GM18909 (cell line): ENCODE measurements around the gene GTF2A2.
A peak's percentile ranks its signal among the peaks of the same experiment; 100 is the strongest.
"Not testable (repeated sequence)": the region's sequence is repeated elsewhere in the genome, so short reads cannot be mapped to it uniquely, and the experiment has no call there.

Source experiments
- ATAC-seq: cut with Tn5 transposase; IDR thresholded peaks from one replicate; pipeline ENCODE4 v1.9.1; 2021; ENCODE audit warnings: mild to moderate bottlenecking; ENCODE audit not compliant: unreplicated experiment, poor library complexity

GTF2A2 gene, protein sequence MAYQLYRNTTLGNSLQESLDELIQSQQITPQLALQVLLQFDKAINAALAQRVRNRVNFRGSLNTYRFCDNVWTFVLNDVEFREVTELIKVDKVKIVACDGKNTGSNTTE

GRCh38 chr15:59656897-59657634 lies at the start of gene GTF2A2:
Gene GTF2A2 (minus strand): TSS chr15:59657515. CDS start chr15:59652277, 5,238 bp downstream.
- ATAC-seq: peak; percentile 99

- no peak for ATAC-seq
These were observed 46.9 kb upstream of the GTF2A2 start for GRCh38 chr15:59703979-59704796.

DNA sequence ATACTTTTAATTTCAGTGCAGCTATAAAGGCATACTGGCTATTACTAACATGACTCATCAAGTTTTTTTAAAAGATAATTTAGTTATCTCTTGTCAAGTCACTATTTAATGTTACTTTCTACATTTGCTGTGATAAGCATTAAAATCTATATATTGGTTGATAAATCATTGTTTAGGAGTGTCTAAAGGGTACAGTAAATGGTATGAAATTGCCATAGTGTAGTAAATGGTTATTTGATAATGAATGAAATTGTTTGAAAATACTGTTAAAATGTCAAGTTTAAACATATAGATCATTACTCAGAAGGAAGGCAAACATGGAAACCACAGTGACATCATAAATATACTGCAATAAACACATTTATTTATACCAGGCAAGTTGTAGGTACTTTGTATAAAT lies 45.0 kb upstream of the GTF2A2 start:
- no peak for ATAC-seq

DNA sequence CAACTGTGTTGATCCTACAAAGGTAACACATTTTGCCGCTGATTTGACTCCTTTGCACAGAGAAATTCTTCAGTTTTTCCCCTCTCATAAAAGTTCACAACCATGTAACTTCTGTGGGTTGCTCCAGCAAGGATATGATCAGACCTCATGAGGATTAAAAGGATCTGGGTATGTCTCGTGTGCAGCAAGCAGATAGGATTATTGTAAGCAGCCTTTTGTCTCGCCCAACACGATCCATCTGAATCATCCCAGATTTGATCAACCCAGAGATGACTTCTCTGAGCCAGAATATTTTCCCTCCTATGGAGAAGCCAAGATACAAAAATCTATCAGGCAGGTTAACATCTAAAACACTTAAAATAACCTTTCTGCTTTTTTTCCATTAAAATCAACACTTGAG lies 44.6 kb upstream of the GTF2A2 start:
- no peak for ATAC-seq

GRCh38 chr15:59699810-59700431 lies 42.6 kb upstream of the GTF2A2 start:
- no peak for ATAC-seq

DNA sequence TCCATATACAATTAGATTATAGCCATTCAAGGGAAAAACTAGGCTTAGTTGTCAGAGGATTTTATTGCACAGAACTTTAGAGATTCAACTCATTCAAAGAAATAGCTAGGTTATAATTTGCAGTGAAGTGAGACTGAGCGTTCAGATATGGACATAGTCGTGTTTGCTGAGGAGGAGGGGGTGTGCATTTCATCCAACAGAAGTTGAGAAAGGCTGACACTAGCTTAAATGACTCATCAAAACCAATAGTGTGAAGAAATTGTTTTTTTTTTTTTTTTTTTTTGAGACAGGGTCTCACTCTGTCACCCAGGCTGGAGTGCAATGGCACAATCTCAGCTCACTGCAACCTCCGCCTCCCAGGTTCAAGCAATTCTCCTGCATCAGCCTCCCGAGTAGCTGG lies 40.8 kb upstream of the GTF2A2 start:
- ATAC-seq: not testable (repeated sequence)

DNA sequence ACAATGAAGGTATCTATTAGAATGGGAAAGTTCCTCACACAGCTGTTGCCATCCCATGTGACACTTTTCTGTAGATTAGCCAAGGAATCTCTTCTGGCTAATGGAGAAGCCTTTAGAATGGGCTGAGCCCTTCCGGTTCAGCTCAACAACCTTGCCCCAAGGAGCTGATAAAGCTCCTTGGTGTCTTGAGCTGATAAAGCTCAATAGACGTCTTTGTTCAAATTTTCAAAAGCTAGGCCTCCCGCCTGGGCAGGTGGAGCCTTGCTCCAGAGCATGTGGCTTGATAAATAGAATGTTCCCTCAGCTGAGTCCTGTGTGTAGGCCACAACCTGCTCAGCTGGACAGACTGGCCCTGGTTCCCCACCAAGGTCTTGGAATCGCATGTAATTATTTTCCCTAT lies 39.0 kb upstream of the GTF2A2 start:
- ATAC-seq: no peak

DNA sequence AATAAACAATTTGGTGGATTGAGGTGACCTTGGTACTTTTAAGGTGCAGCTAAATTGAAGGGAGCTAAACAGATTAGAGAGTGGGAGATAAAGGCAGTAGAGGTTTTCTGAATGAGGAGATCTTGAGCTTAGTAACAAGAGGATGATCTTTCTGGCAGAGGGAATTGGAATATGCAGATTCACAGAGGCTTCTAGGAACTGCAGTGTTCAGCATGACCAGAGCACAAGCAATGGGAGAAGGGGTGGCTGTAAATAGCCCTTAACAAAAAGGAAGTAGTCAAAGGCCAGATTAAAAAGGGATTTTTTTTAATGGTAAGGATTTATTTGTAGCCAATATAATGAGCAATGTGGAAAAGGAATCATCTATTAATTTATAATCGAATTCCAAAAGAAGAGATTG lies 37.5 kb upstream of the GTF2A2 start:
- no peak for ATAC-seq

- ATAC-seq: no peak
These were observed 34.0 kb upstream of the GTF2A2 start for GRCh38 chr15:59691194-59691805.

DNA sequence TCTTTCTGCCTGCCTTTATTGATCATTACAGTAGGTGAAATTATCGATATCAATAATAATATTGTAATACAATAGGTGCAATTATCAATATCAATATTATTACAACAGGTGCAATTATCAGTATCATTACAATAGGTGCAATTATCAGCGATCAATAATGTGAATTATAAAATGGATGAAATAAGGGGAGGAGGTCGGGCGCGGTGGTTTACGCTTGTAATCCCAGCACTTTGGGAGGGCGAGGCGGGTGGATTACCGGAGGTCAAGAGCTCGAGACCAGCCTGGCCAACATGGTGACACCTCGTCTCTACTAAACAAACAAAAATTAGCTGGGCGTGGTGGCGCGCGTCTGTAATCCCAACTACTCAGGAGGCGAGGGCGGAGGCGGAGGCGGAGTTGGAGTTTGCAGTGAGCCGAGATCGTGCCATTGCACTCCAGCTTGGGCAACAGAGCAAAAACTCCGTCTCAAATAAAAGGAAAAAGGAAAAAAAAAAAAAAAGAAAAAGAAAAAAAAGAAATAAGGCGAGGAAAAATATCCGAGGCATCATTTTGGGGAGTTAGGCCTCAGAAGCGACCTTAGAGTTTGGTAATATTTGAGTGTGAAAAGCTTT lies 32.4 kb upstream of the GTF2A2 start:
- ATAC-seq: no peak

DNA sequence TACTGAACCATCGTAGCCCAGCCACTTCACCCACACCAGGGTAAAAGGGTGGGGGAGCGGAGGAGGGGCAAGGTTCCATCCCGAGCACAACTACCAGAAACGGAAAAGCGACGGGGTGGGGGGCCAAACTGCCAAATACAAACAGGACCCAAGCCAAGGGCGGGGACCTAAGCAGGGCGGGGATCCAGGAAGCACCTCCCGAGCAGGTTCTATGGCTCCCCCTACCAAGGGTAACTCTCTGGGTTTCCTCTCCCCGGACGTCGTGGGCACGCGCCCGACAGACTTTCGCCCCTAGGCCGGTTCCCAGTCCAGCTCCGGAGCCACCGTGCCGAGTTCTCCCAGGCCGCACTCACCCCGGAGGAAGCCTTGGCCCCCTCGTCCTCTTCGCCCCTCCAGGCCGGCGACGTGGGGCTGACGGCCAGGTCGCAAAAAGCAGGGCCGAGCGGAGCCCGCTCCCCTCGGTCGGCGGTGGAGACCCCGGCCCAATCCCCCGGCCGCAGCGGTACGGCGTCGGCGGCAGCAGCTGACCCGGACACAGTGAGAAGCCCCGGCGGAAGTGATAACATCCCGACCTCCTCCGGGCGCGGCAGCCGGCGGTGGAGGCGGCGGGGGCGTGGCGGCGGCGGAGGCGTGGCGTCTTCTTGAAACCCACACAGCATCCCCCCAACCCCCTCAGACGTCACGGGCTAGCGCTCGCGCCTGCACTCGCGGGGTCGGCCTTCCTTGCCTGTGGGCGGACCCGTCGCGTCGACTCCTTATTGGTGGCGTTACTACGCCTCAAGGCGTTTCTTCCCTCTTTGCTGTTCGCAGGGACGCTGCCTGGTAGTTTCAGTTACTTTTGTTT lies 31.7 kb upstream of the GTF2A2 start, which contains the start of gene BNIP2:
BNIP2 (minus strand) TSS at position 539 of the 844 bp plus-strand sequence. CDS start 6,863 bp downstream, outside the sequence.
- ATAC-seq: peak; percentile 84

- ATAC-seq: no peak
These were observed 31.1 kb upstream of the GTF2A2 start for GRCh38 chr15:59688423-59688781.

DNA sequence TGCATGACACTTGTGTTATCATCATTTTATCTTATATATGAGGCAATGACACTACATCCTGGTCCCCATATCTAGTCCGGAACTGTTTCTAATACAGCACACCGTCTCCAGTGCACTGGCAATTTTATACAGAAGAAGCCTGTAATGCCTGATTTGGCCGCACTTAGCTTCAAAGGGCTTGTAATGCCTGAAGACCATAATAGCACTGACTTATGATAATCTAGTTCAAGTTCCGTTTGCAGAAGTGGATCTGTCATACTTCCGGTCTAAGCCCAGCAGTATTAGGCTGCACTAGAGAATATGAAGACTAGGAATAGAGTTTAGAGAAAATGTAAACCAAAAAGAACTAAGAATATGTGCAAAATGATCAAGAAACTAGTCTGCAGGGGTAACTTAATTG lies 30.5 kb upstream of the GTF2A2 start:
- no peak for ATAC-seq

DNA sequence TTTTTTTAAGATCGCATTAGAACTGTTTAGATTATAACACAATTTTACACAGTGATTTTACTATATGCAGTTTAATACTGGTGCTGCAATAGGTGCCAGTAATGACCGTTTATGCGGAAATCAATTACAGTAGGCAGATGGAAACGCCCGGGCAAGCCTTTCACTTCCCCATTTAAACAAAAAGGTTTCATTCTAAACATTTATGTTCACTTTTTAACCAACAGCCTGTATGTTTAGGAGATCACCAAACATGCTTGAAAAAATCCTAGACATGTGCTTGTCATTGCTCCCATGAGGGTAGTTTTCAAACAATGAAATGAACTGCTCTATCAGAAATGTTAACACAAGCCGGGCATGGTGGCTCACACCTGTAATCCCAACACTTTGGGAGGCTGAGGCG lies 29.1 kb upstream of the GTF2A2 start:
- ATAC-seq: peak; percentile 32

GRCh38 chr15:59685737-59686297 lies 28.5 kb upstream of the GTF2A2 start:
- ATAC-seq: no peak

- no peak for ATAC-seq
These were observed 23.6 kb upstream of the GTF2A2 start for GRCh38 chr15:59680870-59681269.

DNA sequence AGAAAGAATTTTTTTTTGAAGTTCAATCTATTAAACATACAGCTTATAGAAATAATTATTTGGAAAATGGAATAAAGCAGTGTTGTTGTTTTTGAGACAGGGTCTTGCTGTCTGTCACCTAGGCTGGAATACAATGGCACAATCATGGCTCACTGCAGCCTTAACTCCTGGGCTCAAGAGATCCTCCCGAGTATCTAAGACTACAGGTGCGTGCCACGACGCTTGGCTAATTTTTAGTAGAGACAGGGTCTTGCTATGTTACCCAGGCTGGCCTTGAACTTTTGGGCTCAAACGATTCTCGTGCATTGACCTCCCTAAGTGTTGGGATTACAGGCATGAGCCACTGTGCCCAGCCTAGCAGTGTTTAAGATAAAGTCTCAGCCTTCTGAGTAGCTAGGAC lies 23.0 kb upstream of the GTF2A2 start:
- no peak for ATAC-seq

- no peak for ATAC-seq
These were observed 21.3 kb upstream of the GTF2A2 start for GRCh38 chr15:59678620-59679019.

DNA sequence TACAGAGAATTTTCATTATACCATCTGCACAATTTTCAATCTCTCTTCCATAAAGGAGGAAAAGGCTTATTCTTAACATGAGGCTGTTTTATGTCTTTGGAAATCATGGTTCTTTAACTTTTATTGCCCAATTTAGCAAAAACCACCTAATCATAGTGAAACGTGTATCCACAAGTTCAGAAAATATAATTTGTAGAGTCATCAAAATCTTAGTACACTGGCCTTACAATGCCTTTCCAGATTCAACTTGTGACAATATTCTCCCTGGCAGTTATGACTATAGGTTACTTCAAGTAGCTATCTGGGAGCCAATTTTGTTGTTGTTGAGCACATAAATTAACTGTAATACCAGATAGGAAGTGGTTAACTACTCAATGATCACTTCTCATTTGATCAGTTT lies 20.9 kb upstream of the GTF2A2 start:
- no peak for ATAC-seq
